ENCODE data around the gene NHLRC1. TPM values are rescaled to one million over a fixed set of nuclear protein-coding genes. Genes with fewer than 3 reads are reported as not detected.
A peak's percentile ranks its signal among the peaks of the same experiment; 100 is the strongest.
"Not testable (repeated sequence)": the region's sequence is repeated elsewhere in the genome, so short reads cannot be mapped to it uniquely, and the experiment has no call there.

NHLRC1 gene
- total RNA-seq, 1 experiment from 2014 or later = 2.1 TPM

- H3K36me3 ChIP-seq (ENCODE audit: control insufficient read depth, insufficient read depth, low read length) = no peaks in the 10 kb centered on the region
- no peak overlapping the region for H3K4me3 ChIP-seq (ENCODE audit: low read depth, low read length)
- intact Hi-C loops (cut with micrococcal nuclease; ENCODE audit: unreplicated experiment) = no loop called here
- H3K4me1 ChIP-seq = no peaks in the 10 kb centered on the region; the same call in 1 of the 2 replicates
- H3K9me3 ChIP-seq = no peaks in the 10 kb centered on the region
- H3K27ac Mint-ChIP-seq (ENCODE audit: unreplicated experiment) = no peak overlapping the region
- no peak for TF ChIP-seq CTCF (IDR thresholded peaks at IDR 0.05; ENCODE audit: insufficient read depth in 1 of 2, low read depth in 1 of 2, low read length in 1 of 2, severe bottlenecking in 1 of 2, unreplicated experiment in 1 of 2)
- H3K9me3 Mint-ChIP-seq (ENCODE audit: unreplicated experiment) = no peaks in the 10 kb centered on the region
- no peaks in the 10 kb centered on the region for H3K27me3 ChIP-seq (replicated peaks; ENCODE audit: control insufficient read depth, insufficient read depth, low read length)
- no peaks in the 10 kb centered on the region for H3K4me1 Mint-ChIP-seq (ENCODE audit: low read depth, unreplicated experiment)
- ChIA-PET CTCF (no interaction called here), POLR2A (no interaction called here)
- no peak for DNase-seq
- no TSS peak for BruUV-seq (replicated peaks)
- peaks cover 7% of the 10 kb centered on the region for H3K36me3 Mint-ChIP-seq (ENCODE audit: insufficient read depth, unreplicated experiment)
- H3K27me3 Mint-ChIP-seq (ENCODE audit: insufficient read depth, unreplicated experiment) = no peaks in the 10 kb centered on the region
- H3K4me3 Mint-ChIP-seq (ENCODE audit: unreplicated experiment) = no peak overlapping the region
These were observed 29.3 kb upstream of the NHLRC1 start for GRCh38 chr6:18151801-18152200.

- BruUV-seq (replicated peaks); intact Hi-C loops (cut with micrococcal nuclease; ENCODE audit: unreplicated experiment); H3K27me3 Mint-ChIP-seq (ENCODE audit: insufficient read depth, unreplicated experiment): not testable (repeated sequence)
These were observed 28.9 kb upstream of the NHLRC1 start for GRCh38 chr6:18151391-18151790.

GRCh38 chr6:18148304-18149025, 26.0 kb upstream of the NHLRC1 start:
- DNase-seq = peak in 1 of 2 experiments; percentile 35
- H3K27ac Mint-ChIP-seq (ENCODE audit: unreplicated experiment) = no peak overlapping the region
- Histone ChIP-seq H3K9me3 (no peaks in the 10 kb centered on the region), H3K4me1 (no peaks in the 10 kb centered on the region; the same call in 1 of the 2 replicates), H3K27me3 (replicated peaks; ENCODE audit: control insufficient read depth, insufficient read depth, low read length) (no peaks in the 10 kb centered on the region), H3K4me3 (ENCODE audit: low read depth, low read length) (no peak overlapping the region), H3K36me3 (ENCODE audit: control insufficient read depth, insufficient read depth, low read length) (no peaks in the 10 kb centered on the region)
- H3K4me3 Mint-ChIP-seq (ENCODE audit: unreplicated experiment) = no peak overlapping the region
- POLR2A ChIA-PET = no interaction called here
- H3K9me3 Mint-ChIP-seq (ENCODE audit: unreplicated experiment) = no peaks in the 10 kb centered on the region
- H3K4me1 Mint-ChIP-seq (ENCODE audit: low read depth, unreplicated experiment) = no peaks in the 10 kb centered on the region
- H3K27me3 Mint-ChIP-seq (ENCODE audit: insufficient read depth, unreplicated experiment) = no peaks in the 10 kb centered on the region
- intact Hi-C loops (cut with micrococcal nuclease; ENCODE audit: unreplicated experiment) = no loop called here
- BruUV-seq (replicated peaks) = no TSS peak
- TF ChIP-seq CTCF (IDR thresholded peaks at IDR 0.05; ENCODE audit: insufficient read depth in 1 of 2, low read depth in 1 of 2, low read length in 1 of 2, severe bottlenecking in 1 of 2, unreplicated experiment in 1 of 2) = no peak
- CTCF ChIA-PET = no interaction called here
- no peaks in the 10 kb centered on the region for H3K36me3 Mint-ChIP-seq (ENCODE audit: insufficient read depth, unreplicated experiment)

More at GRCh38 chr6:18151391-18151790, 28.9 kb upstream of the NHLRC1 start:
- H3K36me3 ChIP-seq (ENCODE audit: control insufficient read depth, insufficient read depth, low read length); H3K4me3 ChIP-seq (ENCODE audit: low read depth, low read length); H3K4me1 ChIP-seq; H3K27ac Mint-ChIP-seq (ENCODE audit: unreplicated experiment); CTCF ChIA-PET; POLR2A ChIA-PET; H3K4me3 Mint-ChIP-seq (ENCODE audit: unreplicated experiment); H3K27me3 ChIP-seq (replicated peaks; ENCODE audit: control insufficient read depth, insufficient read depth, low read length); H3K4me1 Mint-ChIP-seq (ENCODE audit: low read depth, unreplicated experiment); DNase-seq; H3K9me3 ChIP-seq; H3K9me3 Mint-ChIP-seq (ENCODE audit: unreplicated experiment); H3K36me3 Mint-ChIP-seq (ENCODE audit: insufficient read depth, unreplicated experiment): not testable (repeated sequence)

Measured in Caco-2 (cell line).